ENCODE measurements around the gene GRID2.
A peak's percentile ranks its signal among the peaks of the same experiment; 100 is the strongest.

The GRID2 gene

GRCh38 chr4:92304606-92305005 lies 840 bp downstream of the GRID2 start:
- TF ChIP-seq POLR2AphosphoS5 (IDR thresholded peaks at IDR 0.05; ENCODE audit: low read depth, low read length) (no peak), REST (IDR thresholded peaks at IDR 0.05; ENCODE audit: insufficient read depth in 1 of 2, low read depth in 2 of 2, low read length in 2 of 2) (no peak), SIN3A (IDR thresholded peaks at IDR 0.05; ENCODE audit: borderline replicate concordance, insufficient read depth, low read length) (no peak), FOXP2 (optimal IDR thresholded peaks at IDR 0.05; ENCODE audit: borderline replicate concordance, extremely low read depth, extremely low read length, insufficient read depth) (no peak), TAF1 (IDR thresholded peaks at IDR 0.05; ENCODE audit: borderline replicate concordance, insufficient read depth, low read length) (no peak)

GRCh38 chr4:92305148-92305877 lies 1.5 kb downstream of the GRID2 start:
- peak; percentile 47; the same call in 1 of the 2 replicates for TF ChIP-seq POLR2AphosphoS5 (IDR thresholded peaks at IDR 0.05; ENCODE audit: low read depth, low read length)
- no peak for TF ChIP-seq REST (IDR thresholded peaks at IDR 0.05; ENCODE audit: insufficient read depth in 1 of 2, low read depth in 2 of 2, low read length in 2 of 2)
- peak; percentile 33; the same call in 1 of the 2 replicates for TF ChIP-seq TAF1 (IDR thresholded peaks at IDR 0.05; ENCODE audit: borderline replicate concordance, insufficient read depth, low read length)

GRCh38 chr4:92305878-92306520 lies 2.2 kb downstream of the GRID2 start:
- TF ChIP-seq REST (IDR thresholded peaks at IDR 0.05; ENCODE audit: insufficient read depth in 1 of 2, low read depth in 2 of 2, low read length in 2 of 2) (no peak), SIN3A (IDR thresholded peaks at IDR 0.05; ENCODE audit: borderline replicate concordance, insufficient read depth, low read length) (no peak), POLR2AphosphoS5 (IDR thresholded peaks at IDR 0.05; ENCODE audit: low read depth, low read length) (no peak), TAF1 (IDR thresholded peaks at IDR 0.05; ENCODE audit: borderline replicate concordance, insufficient read depth, low read length) (no peak), FOXP2 (optimal IDR thresholded peaks at IDR 0.05; ENCODE audit: borderline replicate concordance, extremely low read depth, extremely low read length, insufficient read depth) (no peak)

GRCh38 chr4:92307181-92307580 lies 3.4 kb downstream of the GRID2 start:
- TF ChIP-seq POLR2AphosphoS5 (IDR thresholded peaks at IDR 0.05; ENCODE audit: low read depth, low read length) (no peak), REST (IDR thresholded peaks at IDR 0.05; ENCODE audit: insufficient read depth in 1 of 2, low read depth in 2 of 2, low read length in 2 of 2) (no peak), TAF1 (IDR thresholded peaks at IDR 0.05; ENCODE audit: borderline replicate concordance, insufficient read depth, low read length) (no peak), FOXP2 (optimal IDR thresholded peaks at IDR 0.05; ENCODE audit: borderline replicate concordance, extremely low read depth, extremely low read length, insufficient read depth) (no peak), SIN3A (IDR thresholded peaks at IDR 0.05; ENCODE audit: borderline replicate concordance, insufficient read depth, low read length) (no peak)
